DMS114 treated with DMSO at 0.1 percent for 48 hours (cell line): ENCODE results near the gene NDST3.

Experiments
- DNase-seq: peaks from one replicate; lab custom pipeline; 2025; ENCODE audit not compliant: unreplicated experiment; lab: John Stamatoyannopoulos, UW

NDST3 gene

DNA sequence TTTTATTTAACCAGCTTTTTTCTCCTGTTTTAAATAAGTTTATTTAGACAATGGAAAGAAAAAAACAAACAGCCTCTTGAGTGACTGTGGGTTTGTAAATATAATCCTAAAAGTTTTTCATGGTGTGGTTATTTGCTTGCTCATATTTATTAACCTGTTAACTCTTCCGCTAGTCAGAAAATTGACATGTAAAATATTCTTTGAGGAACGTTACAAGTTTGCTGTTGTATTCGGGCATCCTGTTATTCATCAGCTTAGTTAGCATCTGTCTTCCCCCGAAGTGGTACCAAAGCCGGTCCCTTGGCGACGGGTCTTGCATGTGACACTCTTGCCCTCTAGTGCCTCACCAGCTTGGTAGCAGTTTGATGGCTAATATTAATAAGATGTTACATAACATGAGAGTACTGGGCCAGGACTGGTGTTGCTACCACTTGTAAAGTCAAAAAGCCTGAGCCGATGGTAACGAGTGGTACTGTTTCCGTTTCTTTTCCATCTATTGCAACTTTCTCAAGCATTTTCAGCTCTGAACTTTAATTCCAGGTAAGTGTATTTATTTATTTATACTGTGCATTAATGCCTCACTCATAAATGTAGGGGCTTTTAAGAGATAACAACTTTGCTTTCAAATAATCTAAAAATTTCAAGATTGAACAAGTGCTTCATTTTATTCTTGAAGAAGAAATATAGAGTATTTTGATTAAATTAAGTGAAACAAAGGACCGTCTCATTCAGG, at the start of gene NDST3:
Gene NDST3, plus strand, starts transcription at position 434 of the 733 bp plus-strand sequence. CDS start 19,425 bp downstream, outside the sequence.
- DNase-seq = peak; percentile 7

DNA sequence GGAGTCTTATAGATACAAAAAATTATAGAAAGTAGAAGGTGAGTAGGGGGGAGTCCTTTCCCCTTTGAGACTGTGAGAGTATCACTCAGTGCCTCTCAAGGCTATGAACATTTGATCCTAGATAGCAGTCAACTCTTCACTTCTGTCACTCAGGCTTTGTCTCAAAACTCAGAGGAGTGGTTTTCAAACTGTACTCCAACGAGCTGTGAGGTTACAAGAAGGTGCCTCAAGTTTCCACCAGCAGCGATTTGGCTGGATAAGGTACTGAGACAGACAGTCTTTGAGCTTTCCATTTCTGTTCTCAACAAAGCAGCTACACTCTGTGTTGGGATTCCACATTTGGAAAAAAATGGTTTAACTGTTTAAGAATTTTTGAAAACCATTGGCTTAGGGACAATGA, 48.0 kb upstream of the NDST3 start:
- DNase-seq = no peak

DNA sequence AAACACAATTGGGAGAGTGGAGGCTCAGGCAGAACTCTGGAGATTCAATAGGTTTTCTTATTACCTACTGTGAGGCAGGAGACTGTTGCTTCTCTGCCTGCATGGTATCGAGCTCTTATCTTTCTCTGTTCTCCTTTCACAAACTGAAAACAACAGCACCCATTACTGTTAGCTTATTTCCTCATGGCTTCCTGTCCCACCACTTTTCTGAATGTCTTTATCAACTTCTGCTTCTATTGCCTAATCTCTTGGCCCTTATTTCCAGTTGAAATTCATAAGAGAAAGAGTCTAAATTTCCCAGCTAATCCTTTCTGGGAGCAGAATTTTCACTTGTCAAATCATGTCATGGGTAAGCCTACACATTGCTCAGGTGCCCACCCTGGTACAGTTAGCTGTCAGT, 46.8 kb upstream of the NDST3 start:
- no peak for DNase-seq

DNA sequence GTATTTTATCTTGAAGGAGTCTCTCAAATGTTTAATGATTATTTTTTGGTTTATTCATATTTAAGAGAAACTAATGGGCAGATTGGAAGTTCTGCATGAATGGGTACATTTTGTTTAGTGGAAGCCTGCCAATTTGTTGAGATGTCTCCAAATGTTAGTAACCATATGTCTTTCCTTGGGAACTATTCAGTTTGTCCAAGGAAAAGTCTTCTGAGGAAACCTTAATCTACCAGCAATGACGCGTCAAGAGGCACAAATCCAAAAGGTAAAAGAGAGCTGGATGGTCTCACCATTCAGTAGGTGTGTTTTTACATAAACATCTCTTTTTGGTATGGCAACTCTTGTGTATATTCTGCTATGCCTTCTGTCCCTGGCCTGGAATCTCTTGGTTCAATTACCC, 37.4 kb upstream of the NDST3 start:
- no peak for DNase-seq

DNA sequence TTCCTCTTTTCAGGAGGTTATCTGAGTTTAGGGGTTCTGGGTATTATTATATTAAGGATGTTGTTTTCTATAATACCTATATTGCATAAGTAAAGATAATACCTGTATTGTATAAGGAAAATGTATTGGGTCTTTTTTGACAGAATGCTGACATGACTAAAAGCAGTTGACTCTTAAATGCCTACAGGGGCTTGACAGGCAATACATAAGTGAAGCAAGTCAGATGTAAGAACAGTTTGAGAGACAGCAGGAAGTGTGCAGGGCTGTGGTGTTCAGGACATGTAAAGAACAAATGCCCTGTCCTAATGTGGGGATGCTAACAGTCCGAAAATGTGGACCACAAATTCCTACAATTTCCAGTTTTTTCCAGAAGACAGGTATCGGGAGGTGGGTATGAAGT, 30.2 kb upstream of the NDST3 start:
- DNase-seq = no peak

- no peak for DNase-seq
Measured at GRCh38 chr4:118005883-118006282, 28.4 kb upstream of the NDST3 start.

DNA sequence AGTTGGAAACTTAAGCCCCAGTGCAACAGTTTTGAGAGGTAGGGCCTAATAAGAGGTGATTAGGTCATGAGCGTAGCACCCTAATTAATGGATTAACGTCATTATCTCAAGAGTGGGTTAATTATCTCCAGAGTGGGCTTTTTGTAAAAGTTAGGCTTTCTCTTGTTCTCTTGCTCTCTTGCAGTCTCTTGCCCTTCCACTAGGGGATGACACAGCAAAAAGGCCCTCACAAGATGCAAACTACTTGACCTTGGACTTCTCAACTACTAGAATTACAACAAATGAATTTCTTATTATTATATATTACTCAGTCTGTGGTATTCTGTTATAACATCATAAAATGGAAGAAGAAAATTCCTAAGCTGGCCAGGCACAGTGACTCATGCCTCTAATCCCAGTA, 22.1 kb upstream of the NDST3 start:
- DNase-seq = no peak

- no peak for DNase-seq
Measured at GRCh38 chr4:118014831-118015230, 19.5 kb upstream of the NDST3 start.

DNA sequence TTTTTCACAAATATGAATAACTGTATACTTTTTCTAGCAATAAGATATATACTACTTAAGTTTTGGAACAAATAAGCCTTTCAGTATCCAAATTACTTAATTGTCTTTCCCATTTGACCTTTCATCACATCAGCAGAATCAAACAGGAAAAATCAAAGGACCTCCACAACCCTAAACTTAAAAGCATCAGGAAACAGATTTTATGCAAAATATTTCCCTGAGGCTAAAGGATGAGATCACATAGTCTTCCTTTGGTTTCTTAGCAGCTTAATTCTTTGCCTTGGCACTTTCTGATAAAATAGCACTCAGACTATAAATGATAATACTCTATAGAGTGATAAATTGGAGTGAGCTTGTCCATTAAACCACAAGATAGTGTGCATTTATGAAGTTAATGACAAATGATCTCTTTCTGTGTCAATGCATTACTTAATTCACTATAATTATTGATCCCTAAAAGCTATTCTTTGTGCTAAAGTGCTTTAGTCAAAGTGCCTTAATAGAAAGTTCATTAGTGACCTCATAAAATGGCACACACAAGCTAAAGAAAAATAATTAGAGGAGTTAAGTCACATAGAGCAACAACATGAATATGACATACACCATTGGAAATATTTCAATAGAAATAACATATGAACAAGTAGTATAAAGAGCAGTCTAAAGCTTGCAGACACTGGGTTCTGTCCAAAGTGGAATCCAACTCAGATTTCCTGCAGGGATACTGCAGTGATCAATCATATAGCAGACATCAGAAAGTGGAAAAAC, 15.7 kb upstream of the NDST3 start:
- DNase-seq = no peak

GRCh38 chr4:118026806-118027205, 7.5 kb upstream of the NDST3 start:
- no peak for DNase-seq

DNA sequence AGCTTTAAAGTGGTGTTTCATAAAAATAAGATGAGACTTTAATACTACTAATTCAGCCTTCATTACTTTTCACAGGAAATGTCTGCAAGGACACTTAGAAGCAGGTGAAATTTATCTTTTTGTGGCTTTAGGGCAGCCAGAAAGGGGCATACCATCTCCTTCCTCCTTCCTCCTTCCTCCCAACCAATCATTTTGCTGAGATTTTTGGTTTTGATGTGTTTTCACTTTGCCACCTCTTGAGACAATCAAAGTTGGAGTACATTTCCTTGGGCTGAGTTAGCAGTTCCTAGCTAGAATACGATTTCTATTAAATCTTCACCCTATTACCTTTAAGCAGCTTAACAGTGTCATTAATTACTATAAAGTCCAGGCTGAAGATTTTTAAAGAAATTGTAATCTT, 5.1 kb upstream of the NDST3 start:
- no peak for DNase-seq

DNA sequence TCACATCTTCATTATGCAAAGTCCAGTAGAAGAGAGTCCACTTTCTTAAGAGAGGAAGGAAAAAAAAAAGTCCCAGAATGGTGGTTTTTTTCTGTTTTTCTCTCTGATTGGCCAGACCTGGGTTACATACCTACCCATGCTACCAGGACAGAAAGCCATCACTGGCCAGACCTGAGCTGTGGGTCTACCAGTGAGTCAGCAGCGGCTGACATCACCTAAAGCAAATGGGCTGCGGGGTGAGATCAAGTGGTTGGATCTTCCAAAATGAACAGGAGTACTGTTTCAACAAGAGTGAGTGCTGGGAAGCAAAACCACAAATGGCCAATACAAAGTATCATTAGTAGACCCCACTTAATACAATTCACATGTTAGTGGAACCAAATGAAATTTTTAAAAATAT, 1.6 kb upstream of the NDST3 start:
- no peak for DNase-seq

GRCh38 chr4:118033148-118034052, 886 bp upstream of the NDST3 start:
- DNase-seq = no peak

DNA sequence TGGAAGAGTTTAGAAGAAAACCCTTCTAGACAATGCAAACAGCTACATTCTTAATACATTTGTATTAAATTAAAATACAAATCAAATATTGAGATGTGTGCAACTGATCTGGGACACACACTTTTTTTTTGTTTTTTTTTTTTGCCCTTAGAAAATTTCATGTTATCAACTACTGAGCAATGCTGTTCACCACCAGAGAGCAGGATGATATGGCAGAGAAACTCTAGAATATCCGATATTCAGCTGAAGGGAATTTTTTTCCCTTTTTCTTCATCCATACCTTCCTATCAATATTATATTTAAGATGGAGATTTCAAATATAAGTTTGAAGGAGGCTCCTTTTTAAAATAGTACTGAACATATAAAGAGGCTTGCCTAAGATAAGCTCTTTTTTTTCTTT, 1.0 kb downstream of the NDST3 start:
- no peak for DNase-seq

DNA sequence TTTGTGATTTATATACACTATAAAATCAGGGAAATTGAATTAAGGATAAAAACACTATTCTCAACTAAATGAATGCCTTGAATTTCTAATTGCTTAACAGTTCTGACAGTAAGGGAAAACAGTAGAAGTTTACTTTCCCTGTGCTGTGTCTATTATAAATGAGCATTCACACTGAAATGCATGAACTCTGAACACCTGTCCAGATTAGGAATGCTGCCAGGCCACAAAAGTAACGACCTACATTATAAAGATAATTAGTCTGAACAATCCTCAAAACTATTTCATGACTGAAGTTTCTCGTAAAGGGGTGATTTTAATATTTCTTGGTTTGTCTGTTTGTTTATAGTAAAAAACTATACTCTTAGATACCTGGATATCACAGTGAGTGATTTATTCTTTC, 2.0 kb downstream of the NDST3 start:
- DNase-seq = no peak

GRCh38 chr4:118037955-118038354, 3.7 kb downstream of the NDST3 start:
- no peak for DNase-seq

DNA sequence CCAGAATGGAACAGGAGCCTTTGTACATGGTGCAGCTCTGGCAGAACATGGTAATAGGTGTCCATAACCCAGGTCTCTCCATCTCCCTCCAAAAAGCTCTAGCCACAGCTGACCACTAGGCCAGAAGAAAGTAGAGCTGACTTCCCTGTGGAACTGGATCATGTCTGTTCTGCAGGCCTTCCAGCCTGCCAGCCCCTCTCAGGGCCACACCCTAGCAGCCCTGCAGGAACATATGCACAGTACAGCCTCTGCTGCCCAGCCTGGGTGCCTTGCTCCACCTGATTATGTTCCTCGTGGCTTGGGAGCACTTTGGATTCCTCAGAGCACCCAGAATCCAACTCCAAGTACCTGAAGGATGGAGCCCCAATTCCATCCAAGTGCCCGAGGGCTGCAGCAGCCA, 12.0 kb downstream of the NDST3 start:
- no peak for DNase-seq

GRCh38 chr4:118047043-118047442, 12.8 kb downstream of the NDST3 start:
- no peak for DNase-seq

GRCh38 chr4:118058955-118059354, 24.7 kb downstream of the NDST3 start:
- no peak for DNase-seq

DNA sequence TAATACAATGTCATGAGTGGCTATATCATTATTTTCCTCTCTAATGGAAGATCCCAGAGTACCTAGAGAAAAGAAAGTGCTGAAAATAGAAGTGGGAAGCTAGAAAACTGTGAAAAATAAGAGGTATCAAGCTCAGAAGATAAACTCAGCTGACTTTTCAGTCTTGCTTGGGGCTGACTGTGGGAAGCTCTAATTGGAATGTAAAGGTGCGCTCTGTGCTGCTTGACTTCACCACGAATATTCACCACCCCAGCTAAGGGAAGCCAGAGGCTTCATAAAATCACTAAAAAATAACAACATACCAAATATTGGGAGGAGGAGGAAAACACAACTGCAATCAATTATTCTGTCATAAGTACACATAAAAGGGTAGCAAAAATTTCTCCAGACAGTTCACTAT, 25.1 kb downstream of the NDST3 start:
- DNase-seq = no peak

GRCh38 chr4:118076958-118077766, 42.9 kb downstream of the NDST3 start:
- DNase-seq = no peak
